H1 (cell line): Measurements from ENCODE around the gene PHLDB3. TPM values are rescaled to one million over a fixed set of nuclear protein-coding genes. Genes with fewer than 3 reads are reported as not detected.

Experiments
- BCL11A ChIP-seq, 2 experiments: IDR thresholded peaks; one replicate each; pipeline ENCODE4 v1.6.1; 2011; ENCODE audit warnings: low read depth in 2 of 2, low read length in 2 of 2, mild to moderate bottlenecking in 2 of 2
- CBX5 ChIP-seq: fragments of 300-800, 300-1000 bp; sonication (generic); IDR thresholded peaks from 2 replicates; pipeline ENCODE4 v1.7.1; 2016; ENCODE audit warnings: antibody characterized with exemption, low read length, low read depth
- CHD1 ChIP-seq: IDR thresholded peaks from 2 replicates; pipeline ENCODE4 v1.6.1; 2012; ENCODE audit warnings: low read depth, low read length, improper control_type of control experiment
- GTF2F1 ChIP-seq: IDR thresholded peaks from 2 replicates; pipeline ENCODE4 v1.6.1; 2012; ENCODE audit warnings: low read depth, low read length, improper control_type of control experiment, borderline replicate concordance
- JUN ChIP-seq: IDR thresholded peaks from 2 replicates; pipeline ENCODE4 v1.6.1; 2011; ENCODE audit warnings: low read depth, mild to moderate bottlenecking, improper control_type of control experiment, low read length
- NRF1 ChIP-seq: IDR thresholded peaks from 2 replicates; pipeline ENCODE4 v1.6.1; 2011; ENCODE audit warnings: mild to moderate bottlenecking, low read depth, low read length, improper control_type of control experiment
- RBBP5 ChIP-seq: IDR thresholded peaks from 2 replicates; pipeline ENCODE4 v1.7.1; 2012; ENCODE audit warnings: low read depth, mild to moderate bottlenecking, inconsistent platforms, low read length, moderate library complexity, borderline replicate concordance
- SIX5 ChIP-seq: IDR thresholded peaks from 2 replicates; pipeline ENCODE4 v1.6.1; 2011; ENCODE audit warnings: mild to moderate bottlenecking, low read depth, low read length
- SUZ12 ChIP-seq: fragments of 200-600 bp; sonication (generic); IDR thresholded peaks from 2 replicates; pipeline ENCODE4 v1.6.1; 2012; ENCODE audit warnings: mild to moderate bottlenecking, inconsistent platforms, low read length, moderate library complexity, mixed read lengths
- polyA plus RNA-seq, 7 experiments: library from polyadenylated mRNA; depleted of rRNA in 3 of 7; stranded (reverse) in 5 of 7; unstranded in 2 of 7; fragments of >200 nt in 5 of 7; fragments of 200-250 nt in 2 of 7; gene quantifications; 1 replicate in 5 of 7; 2 replicates in 1 of 7; 4 replicates in 1 of 7; pipeline versions ENCODE4 v1.2.1 to v1.2.3, GENCODE V29; 2011 to 2013; ENCODE audit warnings: missing spikeins in 2 of 7, mixed read lengths in 2 of 7
- total RNA-seq: library from RNA; stranded (reverse); fragmentation: NEBNext Ultra II Directional; extraction: Animal tissue kit (Norgen Biotek cat#: 25700); gene quantifications from 2 replicates; pipeline ENCODE4 v1.2.1, GENCODE V29; 2021

Gene PHLDB3
- total and polyA plus RNA-seq, 2 of the 8 experiments (the other 6 are each of a cell fraction or from before 2014, with no cell fraction given) = 4.0 to 8.5 TPM

GRCh38 chr19:43435775-43436174 is 68.8 kb downstream of the PHLDB3 start (continued):
- TF ChIP-seq NRF1 = no peak
- TF ChIP-seq GTF2F1 = no peak
- TF ChIP-seq CBX5 = no peak
- TF ChIP-seq RBBP5 = no peak
- TF ChIP-seq BCL11A (IDR thresholded peaks at IDR 0.05; ENCODE audit: low read depth in 2 of 2, low read length in 2 of 2) = no peak
- no peak for TF ChIP-seq JUN
- TF ChIP-seq CHD1 = no peak
- TF ChIP-seq SUZ12 = no peak
- no peak for TF ChIP-seq SIX5
